Osteocyte (in vitro differentiated cells): ENCODE results near the gene SCAMP2. TPM values are rescaled to one million over a fixed set of nuclear protein-coding genes. Genes with fewer than 3 reads are reported as not detected.

Experiments used
- DNase-seq: peaks from one replicate; pipeline ENCODE4 v3.0.0; 2021; ENCODE audit warnings: mixed read lengths; ENCODE audit not compliant: unreplicated experiment; ENCODE audit errors: extremely low spot score
- H3K27ac Mint-ChIP-seq: one replicate; pipeline ENCODE4 v1.8.0; 2021; ENCODE audit warnings: mild to moderate bottlenecking, mixed read lengths; ENCODE audit not compliant: unreplicated experiment
- H3K27me3 Mint-ChIP-seq: one replicate; pipeline ENCODE4 v1.8.0; 2021; ENCODE audit warnings: mixed read lengths; ENCODE audit not compliant: unreplicated experiment
- H3K36me3 Mint-ChIP-seq: one replicate; pipeline ENCODE4 v1.8.0; 2021; ENCODE audit warnings: mixed read lengths; ENCODE audit not compliant: unreplicated experiment
- H3K4me1 Mint-ChIP-seq: one replicate; pipeline ENCODE4 v1.8.0; 2021; ENCODE audit warnings: mixed read lengths; ENCODE audit not compliant: unreplicated experiment
- H3K4me3 Mint-ChIP-seq: one replicate; pipeline ENCODE4 v1.8.0; 2021; ENCODE audit warnings: mild to moderate bottlenecking, moderate library complexity, mixed read lengths; ENCODE audit not compliant: unreplicated experiment
- H3K9me3 Mint-ChIP-seq: one replicate; pipeline ENCODE4 v1.8.0; 2021; ENCODE audit warnings: mixed read lengths; ENCODE audit not compliant: unreplicated experiment
- CTCF ChIP-seq: fragments of 200-600 bp; sonication (generic); IDR thresholded peaks from 2 replicates; pipeline ENCODE4 v1.5.0; 2021; ENCODE audit warnings: antibody characterized with exemption, mild to moderate bottlenecking, moderate library complexity
- total RNA-seq: library from RNA; stranded (reverse); gene quantifications from 2 replicates; pipeline ENCODE4 v1.2.1, GENCODE V29; 2021

Gene SCAMP2
- total RNA-seq, 1 donor from 2014 or later, result 73.4 TPM

GRCh38 chr15:74903676-74904075 is 30.5 kb upstream of the SCAMP2 start:
- H3K4me3 Mint-ChIP-seq, result no peak overlapping the region
- peaks cover 34% of the 10 kb centered on the region for H3K4me1 Mint-ChIP-seq
- H3K27me3 Mint-ChIP-seq, result no peaks in the 10 kb centered on the region
- DNase-seq, result no peak
- no peak for TF ChIP-seq CTCF
- H3K36me3 Mint-ChIP-seq, result peaks cover 20% of the 10 kb centered on the region
- no peaks in the 10 kb centered on the region for H3K9me3 Mint-ChIP-seq
- H3K27ac Mint-ChIP-seq, result no peak overlapping the region

GRCh38 chr15:74902295-74903075 is 29.3 kb upstream of the SCAMP2 start:
- no peaks in the 10 kb centered on the region for H3K9me3 Mint-ChIP-seq
- no peak overlapping the region for H3K4me3 Mint-ChIP-seq
- no peak for TF ChIP-seq CTCF
- no peaks in the 10 kb centered on the region for H3K27me3 Mint-ChIP-seq
- DNase-seq, result no peak
- peaks cover 31% of the 10 kb centered on the region for H3K4me1 Mint-ChIP-seq
- H3K27ac Mint-ChIP-seq, result peak overlapping the region; percentile 10
- peaks cover 21% of the 10 kb centered on the region for H3K36me3 Mint-ChIP-seq

- H3K9me3 Mint-ChIP-seq, result no peaks in the 10 kb centered on the region
- H3K4me1 Mint-ChIP-seq, result peaks cover 24% of the 10 kb centered on the region
- peak; percentile 90 for TF ChIP-seq CTCF
- no peak for DNase-seq
- H3K36me3 Mint-ChIP-seq, result peaks cover 21% of the 10 kb centered on the region
- no peaks in the 10 kb centered on the region for H3K27me3 Mint-ChIP-seq
- no peak overlapping the region for H3K4me3 Mint-ChIP-seq
- H3K27ac Mint-ChIP-seq, result no peak overlapping the region
Observed at GRCh38 chr15:74901612-74902063, 28.5 kb upstream of the SCAMP2 start.

GRCh38 chr15:74897300-74897701 is 24.1 kb upstream of the SCAMP2 start:
- no peaks in the 10 kb centered on the region for H3K27me3 Mint-ChIP-seq
- peaks cover 29% of the 10 kb centered on the region for H3K36me3 Mint-ChIP-seq
- peaks cover 8% of the 10 kb centered on the region for H3K4me1 Mint-ChIP-seq
- no peak overlapping the region for H3K27ac Mint-ChIP-seq
- H3K9me3 Mint-ChIP-seq, result no peaks in the 10 kb centered on the region
- TF ChIP-seq CTCF, result no peak
- DNase-seq, result no peak
- no peak overlapping the region for H3K4me3 Mint-ChIP-seq

DNA sequence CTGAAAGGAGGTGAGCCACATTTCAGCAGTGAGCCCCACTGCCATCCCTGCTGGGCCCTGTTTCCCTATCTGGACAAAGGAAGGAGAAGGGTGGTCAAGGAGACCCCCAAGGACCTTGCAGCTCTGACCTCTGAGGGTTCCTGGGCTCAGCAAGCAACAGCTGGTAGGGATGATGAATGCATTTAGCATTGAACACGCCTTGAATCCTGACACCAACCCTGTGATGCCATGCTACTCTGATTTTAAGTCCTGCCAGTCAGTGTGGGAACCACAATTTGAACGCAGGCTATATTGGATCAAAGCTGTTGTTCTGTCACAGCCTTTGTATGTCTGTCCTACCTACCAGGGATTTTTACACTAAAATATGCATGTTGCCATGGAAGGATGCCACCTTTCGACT is 23.2 kb upstream of the SCAMP2 start:
- H3K27ac Mint-ChIP-seq, result no peak overlapping the region
- no peak overlapping the region for H3K4me3 Mint-ChIP-seq
- H3K27me3 Mint-ChIP-seq, result no peaks in the 10 kb centered on the region
- no peak for TF ChIP-seq CTCF
- no peaks in the 10 kb centered on the region for H3K9me3 Mint-ChIP-seq
- no peak for DNase-seq
- H3K4me1 Mint-ChIP-seq, result peaks cover 6% of the 10 kb centered on the region
- H3K36me3 Mint-ChIP-seq, result peaks cover 24% of the 10 kb centered on the region
